ENCODE results near the gene NLRC5.

NLRC5 gene, protein sequence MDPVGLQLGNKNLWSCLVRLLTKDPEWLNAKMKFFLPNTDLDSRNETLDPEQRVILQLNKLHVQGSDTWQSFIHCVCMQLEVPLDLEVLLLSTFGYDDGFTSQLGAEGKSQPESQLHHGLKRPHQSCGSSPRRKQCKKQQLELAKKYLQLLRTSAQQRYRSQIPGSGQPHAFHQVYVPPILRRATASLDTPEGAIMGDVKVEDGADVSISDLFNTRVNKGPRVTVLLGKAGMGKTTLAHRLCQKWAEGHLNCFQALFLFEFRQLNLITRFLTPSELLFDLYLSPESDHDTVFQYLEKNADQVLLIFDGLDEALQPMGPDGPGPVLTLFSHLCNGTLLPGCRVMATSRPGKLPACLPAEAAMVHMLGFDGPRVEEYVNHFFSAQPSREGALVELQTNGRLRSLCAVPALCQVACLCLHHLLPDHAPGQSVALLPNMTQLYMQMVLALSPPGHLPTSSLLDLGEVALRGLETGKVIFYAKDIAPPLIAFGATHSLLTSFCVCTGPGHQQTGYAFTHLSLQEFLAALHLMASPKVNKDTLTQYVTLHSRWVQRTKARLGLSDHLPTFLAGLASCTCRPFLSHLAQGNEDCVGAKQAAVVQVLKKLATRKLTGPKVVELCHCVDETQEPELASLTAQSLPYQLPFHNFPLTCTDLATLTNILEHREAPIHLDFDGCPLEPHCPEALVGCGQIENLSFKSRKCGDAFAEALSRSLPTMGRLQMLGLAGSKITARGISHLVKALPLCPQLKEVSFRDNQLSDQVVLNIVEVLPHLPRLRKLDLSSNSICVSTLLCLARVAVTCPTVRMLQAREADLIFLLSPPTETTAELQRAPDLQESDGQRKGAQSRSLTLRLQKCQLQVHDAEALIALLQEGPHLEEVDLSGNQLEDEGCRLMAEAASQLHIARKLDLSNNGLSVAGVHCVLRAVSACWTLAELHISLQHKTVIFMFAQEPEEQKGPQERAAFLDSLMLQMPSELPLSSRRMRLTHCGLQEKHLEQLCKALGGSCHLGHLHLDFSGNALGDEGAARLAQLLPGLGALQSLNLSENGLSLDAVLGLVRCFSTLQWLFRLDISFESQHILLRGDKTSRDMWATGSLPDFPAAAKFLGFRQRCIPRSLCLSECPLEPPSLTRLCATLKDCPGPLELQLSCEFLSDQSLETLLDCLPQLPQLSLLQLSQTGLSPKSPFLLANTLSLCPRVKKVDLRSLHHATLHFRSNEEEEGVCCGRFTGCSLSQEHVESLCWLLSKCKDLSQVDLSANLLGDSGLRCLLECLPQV (N-terminal part only)

DNA sequence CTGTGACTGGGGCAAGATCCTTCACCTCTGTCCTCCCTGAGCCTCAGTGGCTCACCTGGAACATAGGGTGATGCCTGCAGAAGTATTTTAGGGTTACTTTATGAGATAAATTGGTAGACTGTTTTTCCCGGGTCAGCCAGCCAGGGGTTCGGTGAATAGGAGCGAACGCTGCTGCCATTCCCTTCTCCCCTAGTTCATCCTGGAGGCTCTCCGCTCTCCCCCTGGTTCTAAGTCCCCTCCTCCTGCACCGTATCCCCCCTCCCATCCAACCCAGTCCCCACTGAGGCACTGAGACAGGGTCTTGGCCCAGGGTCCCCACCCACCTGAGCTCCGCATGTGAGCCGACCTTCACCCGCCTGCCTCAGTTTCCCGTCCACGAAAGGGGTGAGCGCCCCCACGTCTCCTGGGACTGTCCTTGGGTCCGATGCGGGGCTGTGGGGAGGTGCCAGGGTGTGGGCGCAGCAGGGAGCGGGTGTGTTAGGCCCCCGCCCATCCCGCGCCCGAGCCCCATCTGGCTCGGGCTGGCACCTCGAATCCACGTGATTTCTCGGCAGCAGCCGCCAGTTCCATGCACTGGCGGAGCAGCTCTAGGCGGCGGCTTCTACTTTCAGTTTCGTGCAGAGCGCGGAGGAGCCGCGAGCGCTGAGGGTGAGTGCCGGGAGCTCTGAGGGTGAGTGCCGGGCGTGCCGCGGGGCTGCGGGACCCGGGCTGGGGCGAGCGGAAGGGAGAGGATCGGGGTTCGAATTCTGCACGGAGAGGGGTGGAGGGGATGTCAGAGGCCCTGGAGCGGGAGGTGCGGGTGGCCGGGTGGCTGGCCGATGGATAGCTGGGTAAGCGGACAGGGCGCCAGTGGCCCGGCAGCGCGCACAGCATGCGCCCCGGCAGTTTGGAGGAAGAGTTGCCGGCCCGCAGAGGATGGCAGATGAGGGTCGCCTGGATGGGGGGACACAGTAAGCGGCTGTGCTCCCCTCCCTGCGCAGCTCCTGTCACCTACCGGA, at the start of gene NLRC5:
TSS of gene NLRC5 (plus strand) at position 610 of the 998 bp plus-strand sequence. CDS start 31,156 bp downstream, outside the sequence.
- in situ Hi-C loops (cut with HindIII; ENCODE audit: low sequenced_read_pairs), result no loop called here
- DNase-seq (ENCODE audit: low read depth, low spot score), result peak; percentile 84
- TF ChIP-seq, protein P1, sequence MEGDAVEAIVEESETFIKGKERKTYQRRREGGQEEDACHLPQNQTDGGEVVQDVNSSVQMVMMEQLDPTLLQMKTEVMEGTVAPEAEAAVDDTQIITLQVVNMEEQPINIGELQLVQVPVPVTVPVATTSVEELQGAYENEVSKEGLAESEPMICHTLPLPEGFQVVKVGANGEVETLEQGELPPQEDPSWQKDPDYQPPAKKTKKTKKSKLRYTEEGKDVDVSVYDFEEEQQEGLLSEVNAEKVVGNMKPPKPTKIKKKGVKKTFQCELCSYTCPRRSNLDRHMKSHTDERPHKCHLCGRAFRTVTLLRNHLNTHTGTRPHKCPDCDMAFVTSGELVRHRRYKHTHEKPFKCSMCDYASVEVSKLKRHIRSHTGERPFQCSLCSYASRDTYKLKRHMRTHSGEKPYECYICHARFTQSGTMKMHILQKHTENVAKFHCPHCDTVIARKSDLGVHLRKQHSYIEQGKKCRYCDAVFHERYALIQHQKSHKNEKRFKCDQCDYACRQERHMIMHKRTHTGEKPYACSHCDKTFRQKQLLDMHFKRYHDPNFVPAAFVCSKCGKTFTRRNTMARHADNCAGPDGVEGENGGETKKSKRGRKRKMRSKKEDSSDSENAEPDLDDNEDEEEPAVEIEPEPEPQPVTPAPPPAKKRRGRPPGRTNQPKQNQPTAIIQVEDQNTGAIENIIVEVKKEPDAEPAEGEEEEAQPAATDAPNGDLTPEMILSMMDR (IDR thresholded peaks at IDR 0.05; ENCODE audit: low read depth, low read length), result no peak
- peak within 1 kb of the TSS; percentile 81 for H3K4me3 ChIP-seq (ENCODE audit: low read depth, low read length)

DNA sequence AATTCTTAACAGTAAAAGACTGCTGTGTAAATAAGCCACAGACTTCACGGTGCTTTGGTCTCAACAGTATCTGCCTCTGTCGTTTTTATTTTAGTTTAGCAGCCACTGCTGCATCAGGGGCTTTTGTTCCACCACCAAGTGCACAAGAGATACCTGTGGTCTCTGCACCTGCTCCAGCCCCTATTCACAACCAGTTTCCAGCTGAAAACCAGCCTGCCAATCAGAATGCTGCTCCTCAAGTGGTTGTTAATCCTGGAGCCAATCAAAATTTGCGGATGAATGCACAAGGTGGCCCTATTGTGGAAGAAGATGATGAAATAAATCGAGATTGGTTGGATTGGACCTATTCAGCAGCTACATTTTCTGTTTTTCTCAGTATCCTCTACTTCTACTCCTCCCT, 49.6 kb upstream of the NLRC5 start:
- TF ChIP-seq, protein P1 (IDR thresholded peaks at IDR 0.05; ENCODE audit: low read depth, low read length), result no peak
- in situ Hi-C loops (cut with HindIII; ENCODE audit: low sequenced_read_pairs), result no loop called here
- no peak overlapping the region for H3K4me3 ChIP-seq (ENCODE audit: low read depth, low read length)
- DNase-seq (ENCODE audit: low read depth, low spot score), result no peak

DNA sequence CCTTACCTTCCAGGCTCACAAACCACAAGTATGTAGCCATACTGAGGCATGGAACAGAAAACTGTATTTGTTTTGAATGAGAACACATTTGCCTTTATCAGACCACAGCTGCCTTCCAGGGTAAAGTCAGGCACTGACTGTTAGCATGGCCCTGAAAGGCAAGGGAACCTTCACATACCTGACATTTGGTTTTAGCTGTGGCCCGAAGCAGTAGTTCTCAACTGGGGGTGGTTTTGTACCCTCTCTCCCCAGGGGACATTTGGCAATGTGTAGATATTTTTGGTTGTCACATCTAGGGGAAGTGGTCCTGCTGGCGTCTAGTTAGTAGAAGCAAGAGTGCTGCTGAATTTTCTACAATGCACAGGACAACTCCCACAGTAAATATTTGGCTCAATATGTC, 48.3 kb upstream of the NLRC5 start:
- TF ChIP-seq, protein P1 (IDR thresholded peaks at IDR 0.05; ENCODE audit: low read depth, low read length), result no peak
- DNase-seq (ENCODE audit: low read depth, low spot score), result no peak
- H3K4me3 ChIP-seq (ENCODE audit: low read depth, low read length), result no peak overlapping the region
- in situ Hi-C loops (cut with HindIII; ENCODE audit: low sequenced_read_pairs), result no loop called here

DNA sequence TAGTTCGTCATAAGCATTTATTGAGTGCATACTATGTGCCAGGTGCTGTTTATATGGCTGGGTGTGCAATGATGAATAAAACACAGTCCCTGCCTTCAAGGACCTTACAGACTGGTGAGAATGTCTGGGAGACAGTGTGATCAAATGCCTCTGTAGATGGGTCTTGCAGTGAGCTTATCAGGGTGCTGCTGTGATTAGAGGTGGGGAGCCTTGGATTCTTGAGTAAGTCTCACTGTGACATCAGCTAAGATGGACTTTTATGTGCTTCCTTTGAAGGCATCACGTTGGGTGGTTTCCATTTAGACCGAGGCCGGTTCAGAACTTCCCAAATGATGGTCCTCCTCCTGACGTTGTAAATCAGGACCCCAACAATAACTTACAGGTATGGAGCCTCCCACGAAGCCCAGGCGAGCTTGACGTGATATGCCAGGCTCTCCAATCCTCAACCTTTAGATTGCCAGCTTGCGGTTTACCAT, 47.5 kb upstream of the NLRC5 start:
- in situ Hi-C loops (cut with HindIII; ENCODE audit: low sequenced_read_pairs), result no loop called here

DNA sequence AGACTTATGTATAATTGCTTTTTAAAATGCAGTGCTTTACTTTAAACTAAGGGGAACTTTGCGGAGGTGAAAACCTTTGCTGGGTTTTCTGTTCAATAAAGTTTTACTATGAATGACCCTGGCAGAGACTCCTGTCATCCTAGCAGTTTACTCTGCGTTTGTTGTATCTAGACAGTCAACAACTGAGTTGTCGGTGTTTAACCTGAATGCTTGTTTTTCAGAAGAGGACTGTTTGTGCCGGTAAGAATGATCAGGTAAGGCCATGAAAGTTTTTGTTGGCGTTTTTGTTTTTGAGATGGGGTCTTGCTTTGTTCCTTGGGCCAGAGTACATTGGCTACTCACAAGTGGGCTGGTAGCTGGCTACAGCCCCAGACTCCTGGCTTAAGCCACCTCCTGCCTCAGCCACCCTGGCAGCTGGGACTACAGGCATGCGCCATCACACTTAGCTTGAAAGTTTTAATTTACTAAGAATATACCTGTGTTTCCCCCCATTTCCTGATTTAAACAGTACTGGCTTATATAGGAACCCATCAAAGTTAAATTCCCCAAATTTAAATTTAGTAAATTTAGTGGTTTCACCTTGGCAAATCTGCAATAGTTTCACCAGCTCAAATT, 45.5 kb upstream of the NLRC5 start:
- no peak for DNase-seq (ENCODE audit: low read depth, low spot score)
- no peak overlapping the region for H3K4me3 ChIP-seq (ENCODE audit: low read depth, low read length)
- in situ Hi-C loops (cut with HindIII; ENCODE audit: low sequenced_read_pairs), result no loop called here
- TF ChIP-seq, protein P1 (IDR thresholded peaks at IDR 0.05; ENCODE audit: low read depth, low read length), result no peak

More for the DNA sequence above, 47.5 kb upstream of the NLRC5 start:
- H3K4me3 ChIP-seq (ENCODE audit: low read depth, low read length), result no peak overlapping the region
- TF ChIP-seq, protein P1 (IDR thresholded peaks at IDR 0.05; ENCODE audit: low read depth, low read length), result no peak
- no peak for DNase-seq (ENCODE audit: low read depth, low spot score)
